HG03558 (cell line): ENCODE results near the gene RAB34.

Source experiments
- ATAC-seq: cut with Tn5 transposase; IDR thresholded peaks from one replicate; pipeline ENCODE4 v1.9.1; 2021; ENCODE audit warnings: moderate number of reproducible peaks; ENCODE audit not compliant: unreplicated experiment; ENCODE audit errors: extremely low read depth

RAB34 gene

GRCh38 chr17:28717578-28718332, at the start of gene RAB34:
RAB34 (minus strand) TSS chr17:28717868; CDS start chr17:28717266, 602 bp downstream.
- ATAC-seq = no peak

DNA sequence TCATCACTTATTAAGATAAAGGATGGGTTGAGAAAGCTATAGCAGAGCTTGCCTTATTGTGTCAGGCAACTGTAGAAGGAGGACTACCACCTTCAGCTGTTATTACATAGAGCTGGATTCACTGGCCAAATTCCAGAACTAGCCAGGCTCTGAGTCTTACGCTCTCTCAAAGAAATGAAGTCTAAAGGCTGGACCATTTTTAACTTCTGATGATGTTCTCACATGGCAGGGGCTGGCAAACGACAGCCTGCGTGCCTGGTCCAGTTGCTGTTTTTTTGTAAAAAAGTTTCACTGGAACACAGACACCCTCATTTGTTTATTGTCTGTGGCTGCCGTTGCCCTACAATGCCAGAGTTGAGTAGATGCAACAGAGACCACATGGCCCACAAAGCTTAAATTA, 47.4 kb upstream of the RAB34 start:
- no peak for ATAC-seq

- no peak for ATAC-seq
Measured at GRCh38 chr17:28763804-28764266, 46.2 kb upstream of the RAB34 start.

DNA sequence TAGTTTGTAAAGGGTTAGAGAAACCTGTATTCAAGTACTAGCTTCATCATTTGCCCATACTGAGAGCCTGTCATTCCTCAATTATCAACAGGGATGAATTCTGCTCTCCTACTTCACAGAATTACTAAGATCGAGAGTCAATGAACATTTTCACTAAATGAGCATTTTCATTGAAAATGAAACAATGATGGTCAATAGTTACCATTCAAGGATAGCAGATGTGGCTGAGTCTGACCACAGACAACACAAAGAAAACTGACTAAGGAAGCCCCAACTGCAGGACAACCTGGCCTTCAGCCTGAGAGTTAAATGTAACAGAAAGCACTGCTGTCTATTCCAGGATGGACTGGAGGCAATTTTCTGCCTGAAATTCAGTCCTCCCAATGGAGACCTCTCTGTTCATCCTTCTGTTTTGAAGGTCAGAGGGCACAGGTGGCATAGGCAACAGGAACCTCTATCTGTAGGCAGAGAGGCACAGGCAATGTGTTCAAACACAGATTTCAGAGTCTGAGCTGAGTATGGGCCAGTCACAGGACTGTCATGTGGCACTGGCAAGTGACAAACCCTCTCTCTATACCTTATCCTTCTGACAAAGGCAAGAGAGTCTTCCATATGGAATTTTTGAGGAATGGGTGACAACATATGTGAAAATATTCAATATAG, 45.6 kb upstream of the RAB34 start:
- ATAC-seq = no peak

DNA sequence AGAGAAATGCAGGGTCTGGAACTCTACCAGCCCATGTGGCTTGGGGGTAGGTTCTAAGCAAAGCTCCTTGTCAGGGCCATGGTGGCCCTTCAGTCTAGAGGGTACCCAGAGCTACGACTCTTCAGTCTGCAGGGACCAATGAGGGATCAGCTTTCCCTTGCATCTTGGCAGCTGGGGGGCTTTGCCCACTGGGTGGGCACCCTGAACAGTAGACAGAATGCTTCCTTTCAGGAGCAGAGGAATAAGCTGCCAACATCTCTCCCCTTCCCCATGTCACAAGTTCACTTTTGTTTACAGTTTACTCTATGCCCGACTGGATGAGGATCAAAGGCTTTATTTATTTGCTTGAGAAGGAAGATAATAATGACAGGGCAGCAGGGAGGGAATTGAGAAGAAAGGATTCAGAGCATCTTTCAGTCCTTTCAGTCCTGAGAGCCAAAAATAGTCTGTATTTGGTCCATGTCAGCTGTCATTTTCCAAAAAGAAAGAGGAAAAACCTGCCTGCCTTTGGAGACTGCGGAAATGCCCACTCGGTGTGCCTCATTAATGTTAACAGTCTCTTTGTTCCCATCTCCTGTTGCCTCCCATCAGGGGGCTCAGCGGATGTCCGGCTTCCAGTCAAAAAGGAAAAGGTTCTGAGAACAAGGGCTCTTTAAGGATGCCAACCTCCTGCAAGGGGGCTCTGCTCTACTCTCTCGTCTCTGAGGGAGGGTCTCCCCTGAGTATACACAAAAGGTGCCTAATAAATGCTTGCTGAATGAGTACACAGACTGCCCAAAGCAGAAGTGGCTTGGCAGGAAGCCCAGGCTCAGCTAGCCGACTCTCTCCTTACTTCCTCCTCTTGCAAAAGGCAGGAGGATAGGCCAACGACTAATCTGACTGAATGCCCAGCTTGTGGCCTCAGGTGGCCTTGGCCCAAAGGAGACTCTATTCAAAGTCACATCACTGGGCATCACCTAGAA, 43.2 kb upstream of the RAB34 start:
- no peak for ATAC-seq

DNA sequence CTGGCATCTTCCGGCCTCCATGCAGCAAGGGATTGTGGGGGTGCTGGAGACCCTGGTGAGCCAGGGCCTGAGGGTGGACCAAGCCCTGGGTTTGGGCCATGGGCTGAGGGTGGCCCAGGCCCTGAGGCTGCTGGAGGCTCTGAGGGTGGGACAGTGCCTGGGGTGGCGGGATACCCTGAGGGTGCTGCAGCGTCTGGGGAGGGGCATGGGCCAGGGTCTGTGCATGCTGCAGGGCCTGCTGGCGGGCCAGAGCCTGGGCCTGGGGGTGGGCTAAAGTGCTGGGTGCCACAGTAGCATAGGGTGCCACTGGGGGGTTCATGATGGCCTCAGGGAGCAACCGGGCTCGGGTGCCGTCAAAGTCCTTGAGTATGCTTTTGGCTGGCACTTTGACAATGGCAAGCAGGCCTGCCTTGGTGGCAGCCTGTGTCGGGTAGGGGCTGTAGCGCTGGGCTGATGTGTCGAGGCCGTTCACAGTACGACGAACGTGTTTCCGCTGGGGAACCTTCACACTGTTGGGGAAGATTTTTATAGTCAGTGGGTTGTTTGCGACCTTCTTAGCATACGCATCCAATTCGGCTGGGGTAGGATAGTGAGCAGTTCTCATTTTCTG, 41.7 kb upstream of the RAB34 start:
- no peak for ATAC-seq

- no peak for ATAC-seq
Measured at GRCh38 chr17:28758411-28759121, 40.9 kb upstream of the RAB34 start.

DNA sequence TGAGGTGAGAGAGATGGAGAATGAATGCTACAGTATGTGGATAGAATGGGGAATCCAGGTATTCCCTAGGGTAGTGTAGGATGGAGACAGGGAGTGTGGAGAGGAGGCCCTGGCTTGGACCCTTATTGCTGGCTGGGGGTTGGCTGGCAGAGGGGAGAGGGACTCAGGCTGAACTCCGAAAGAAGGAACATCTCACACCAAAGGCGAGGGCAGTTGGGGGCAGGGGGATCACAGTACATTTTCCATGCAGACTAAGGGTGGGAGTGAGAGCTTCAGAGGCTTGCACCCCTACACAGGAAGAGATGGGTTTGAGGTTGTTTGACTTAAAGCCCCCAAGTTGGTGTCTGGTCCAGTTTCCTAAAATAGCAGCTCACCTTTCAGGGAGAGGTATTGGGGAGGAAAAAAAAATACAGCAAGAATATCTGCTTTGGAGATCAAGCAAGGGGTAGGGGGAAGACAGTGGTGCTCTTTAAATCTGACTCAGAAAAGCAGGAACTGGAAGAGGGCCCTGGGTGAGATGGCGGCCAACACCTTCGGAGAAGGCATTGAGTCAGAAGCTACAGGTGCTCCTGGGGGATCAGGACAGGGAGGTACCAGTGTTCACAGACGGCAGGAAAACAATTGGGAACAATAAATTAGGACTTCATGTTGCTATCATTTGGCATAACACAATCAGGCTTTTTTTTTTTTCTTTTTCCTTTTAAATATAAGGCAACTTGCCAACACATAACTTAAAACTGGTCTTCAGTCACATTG, 38.6 kb upstream of the RAB34 start:
- ATAC-seq = no peak

DNA sequence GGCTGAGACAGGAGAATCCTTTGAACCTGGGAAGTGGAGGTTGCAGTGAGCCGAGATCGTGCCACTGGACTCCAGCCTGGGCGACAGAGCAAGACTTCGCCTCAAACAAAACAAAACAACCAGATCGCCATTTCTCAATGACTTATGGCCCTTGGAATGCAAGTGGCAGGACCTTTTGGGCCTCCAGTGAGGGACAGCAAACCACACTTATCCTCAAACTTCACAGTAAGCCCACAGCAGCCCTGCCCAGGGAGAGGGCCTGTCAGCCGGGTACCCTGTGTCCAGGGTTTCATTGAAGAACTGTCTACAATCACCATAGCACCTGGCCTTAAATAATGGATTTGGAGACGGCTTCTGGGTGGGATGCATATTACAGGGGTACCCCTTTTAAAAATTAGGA, 37.8 kb upstream of the RAB34 start:
- ATAC-seq = no peak

DNA sequence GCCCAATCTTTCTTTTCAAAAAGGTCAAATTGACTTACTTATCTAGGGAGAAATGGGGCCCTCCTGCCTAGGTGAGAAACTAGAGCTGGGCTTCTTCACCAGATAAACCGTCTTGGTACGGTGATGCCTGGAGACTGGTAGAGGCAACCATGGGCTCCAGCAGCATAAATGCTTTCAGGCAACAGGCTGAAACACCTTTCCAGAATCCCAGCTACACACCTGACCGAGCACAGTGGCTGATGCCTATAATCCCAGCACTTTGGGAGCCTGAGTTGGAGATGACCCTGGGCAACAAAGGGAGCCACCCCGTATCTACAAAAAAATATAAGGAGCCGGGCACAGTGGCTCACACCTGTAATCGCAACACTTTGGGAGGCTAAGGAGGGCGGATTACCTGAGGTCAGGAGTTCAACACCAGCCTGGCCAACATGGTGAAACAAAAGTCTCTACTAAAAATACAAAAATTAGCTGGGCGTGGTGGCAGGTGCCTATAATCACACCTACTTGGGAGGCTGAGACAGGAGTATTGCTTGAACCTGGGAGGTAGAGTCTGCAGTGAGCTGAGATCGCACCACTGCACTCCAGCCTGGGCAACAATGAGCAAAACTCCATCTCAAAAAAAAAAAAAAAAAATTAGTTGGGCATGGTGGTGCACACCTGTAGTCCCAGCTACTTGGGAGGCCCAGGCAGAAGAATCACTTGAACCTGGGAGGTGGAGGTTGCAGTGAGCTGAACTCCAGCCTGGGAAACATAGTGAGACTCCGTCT, 34.1 kb upstream of the RAB34 start:
- ATAC-seq = no peak

- no peak for ATAC-seq
Measured at GRCh38 chr17:28750178-28751047, 32.7 kb upstream of the RAB34 start.

DNA sequence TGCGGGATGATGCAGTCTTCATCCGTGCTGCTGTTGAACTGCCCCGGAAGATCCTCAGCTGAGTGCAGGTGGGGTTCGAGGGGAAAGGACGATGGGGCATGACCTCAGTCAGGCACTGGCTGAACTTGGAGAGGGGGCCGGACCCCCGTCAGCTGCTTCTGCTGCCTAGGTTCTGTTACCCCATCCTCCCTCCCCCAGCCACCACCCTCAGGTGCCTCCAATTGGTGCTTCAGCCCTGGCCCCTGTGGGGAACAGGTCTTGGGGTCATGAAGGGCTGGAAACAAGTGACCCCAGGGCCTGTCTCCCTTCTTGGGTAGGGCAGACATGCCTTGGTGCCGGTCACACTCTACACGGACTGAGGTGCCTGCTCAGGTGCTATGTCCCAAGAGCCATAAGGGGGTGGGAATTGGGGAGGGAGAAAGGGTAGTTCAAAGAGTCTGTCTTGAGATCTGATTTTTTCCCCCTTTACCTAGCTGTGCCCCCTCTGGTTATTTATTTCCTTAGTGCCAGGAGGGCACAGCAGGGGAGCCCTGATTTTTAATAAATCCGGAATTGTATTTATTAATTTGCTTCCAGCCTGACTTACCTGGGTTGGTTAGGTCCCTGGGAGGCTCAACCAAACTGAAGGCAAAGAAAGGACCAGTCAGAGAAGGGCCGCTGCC, 32.0 kb upstream of the RAB34 start:
- ATAC-seq = no peak

- ATAC-seq = no peak
Measured at GRCh38 chr17:28748852-28749515, 31.3 kb upstream of the RAB34 start.

DNA sequence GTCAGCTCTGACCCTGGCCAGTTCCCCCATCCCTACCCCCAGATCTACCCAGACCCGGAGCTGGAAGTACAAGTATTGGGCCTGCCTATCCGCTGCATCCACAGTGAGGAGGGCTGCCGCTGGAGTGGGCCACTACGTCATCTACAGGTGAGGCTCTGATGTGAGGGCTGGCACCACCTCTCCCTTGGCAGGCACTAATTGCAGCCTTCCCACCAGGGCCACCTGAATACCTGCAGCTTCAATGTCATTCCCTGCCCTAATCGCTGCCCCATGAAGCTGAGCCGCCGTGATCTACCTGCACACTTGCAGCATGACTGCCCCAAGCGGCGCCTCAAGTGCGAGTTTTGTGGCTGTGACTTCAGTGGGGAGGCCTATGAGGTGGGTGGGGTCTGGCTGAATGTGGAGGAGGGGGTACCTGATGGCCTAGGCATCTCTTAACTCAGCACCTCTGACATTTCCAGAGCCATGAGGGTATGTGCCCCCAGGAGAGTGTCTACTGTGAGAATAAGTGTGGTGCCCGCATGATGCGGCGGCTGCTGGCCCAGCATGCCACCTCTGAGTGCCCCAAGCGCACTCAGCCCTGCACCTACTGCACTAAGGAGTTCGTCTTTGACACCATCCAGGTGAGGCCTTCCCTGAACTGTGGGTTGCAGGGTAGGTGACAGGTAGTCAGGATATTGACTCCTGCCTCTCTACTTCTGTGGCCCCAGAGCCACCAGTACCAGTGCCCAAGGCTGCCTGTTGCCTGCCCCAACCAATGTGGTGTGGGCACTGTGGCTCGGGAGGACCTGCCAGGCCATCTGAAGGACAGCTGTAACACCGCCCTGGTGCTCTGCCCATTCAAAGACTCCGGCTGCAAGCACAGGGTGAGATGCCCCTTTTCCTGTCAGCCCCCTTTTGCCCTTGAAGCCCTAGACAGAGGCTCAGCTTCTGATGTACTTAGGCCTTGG, 30.4 kb upstream of the RAB34 start:
- no peak for ATAC-seq

DNA sequence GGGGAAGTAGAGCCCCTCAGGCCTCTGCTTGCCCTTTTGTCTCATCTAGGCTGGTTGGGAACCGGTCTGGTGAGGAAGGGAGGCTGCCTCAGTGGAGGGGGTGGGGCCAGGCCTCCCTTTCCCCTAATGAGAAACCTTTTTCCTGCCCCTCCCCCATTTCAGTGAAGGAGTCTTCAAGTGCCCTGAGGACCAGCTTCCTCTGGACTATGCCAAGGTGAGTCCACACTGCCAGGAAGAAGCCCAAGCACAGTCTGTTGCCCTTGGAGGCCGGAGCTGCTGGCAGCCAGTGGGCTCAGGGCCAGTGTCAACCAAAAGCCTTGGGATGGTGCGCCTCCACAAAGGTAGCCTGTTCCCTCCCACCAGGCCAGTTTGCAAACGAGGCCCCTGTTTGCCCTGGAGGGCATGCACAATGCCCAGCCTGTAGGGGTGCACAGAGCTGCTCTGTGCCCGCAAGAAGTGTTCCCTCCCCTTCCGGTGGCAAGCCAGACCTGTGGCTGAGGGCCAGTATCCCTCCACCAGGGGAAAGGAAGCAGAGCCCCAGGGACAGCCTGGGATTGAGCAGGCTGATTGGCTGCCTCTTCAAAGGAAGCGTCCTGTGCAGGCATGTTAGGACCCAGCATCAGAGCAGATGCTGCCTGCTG, 29.5 kb upstream of the RAB34 start:
- no peak for ATAC-seq
